Measurements from ENCODE around the gene TMEM81.

The TMEM81 gene

GRCh38 chr1:205037539-205037938, 46.7 kb downstream of the TMEM81 start:
- TF ChIP-seq CTCF (conservative IDR thresholded peaks at IDR 0.05) (no peak), ZFX (IDR thresholded peaks at IDR 0.05) (no peak)
- H3K27ac ChIP-seq, result no peak overlapping the region
